IPS-18c (cell line): ENCODE results near the gene ACOT7.

Experiments used
- H3K4me3 ChIP-seq: 2 replicates; pipeline ENCODE4 v1.7.0; 2013; ENCODE audit warnings: low read depth, mild to moderate bottlenecking, low read length, moderate library complexity; ENCODE audit not compliant: insufficient read depth
- H3K9me3 ChIP-seq: one replicate; pipeline ENCODE4 v1.6.1; 2013; ENCODE audit warnings: mild to moderate bottlenecking, low read length, moderate library complexity; ENCODE audit not compliant: control insufficient read depth, insufficient read depth

ACOT7 gene

DNA sequence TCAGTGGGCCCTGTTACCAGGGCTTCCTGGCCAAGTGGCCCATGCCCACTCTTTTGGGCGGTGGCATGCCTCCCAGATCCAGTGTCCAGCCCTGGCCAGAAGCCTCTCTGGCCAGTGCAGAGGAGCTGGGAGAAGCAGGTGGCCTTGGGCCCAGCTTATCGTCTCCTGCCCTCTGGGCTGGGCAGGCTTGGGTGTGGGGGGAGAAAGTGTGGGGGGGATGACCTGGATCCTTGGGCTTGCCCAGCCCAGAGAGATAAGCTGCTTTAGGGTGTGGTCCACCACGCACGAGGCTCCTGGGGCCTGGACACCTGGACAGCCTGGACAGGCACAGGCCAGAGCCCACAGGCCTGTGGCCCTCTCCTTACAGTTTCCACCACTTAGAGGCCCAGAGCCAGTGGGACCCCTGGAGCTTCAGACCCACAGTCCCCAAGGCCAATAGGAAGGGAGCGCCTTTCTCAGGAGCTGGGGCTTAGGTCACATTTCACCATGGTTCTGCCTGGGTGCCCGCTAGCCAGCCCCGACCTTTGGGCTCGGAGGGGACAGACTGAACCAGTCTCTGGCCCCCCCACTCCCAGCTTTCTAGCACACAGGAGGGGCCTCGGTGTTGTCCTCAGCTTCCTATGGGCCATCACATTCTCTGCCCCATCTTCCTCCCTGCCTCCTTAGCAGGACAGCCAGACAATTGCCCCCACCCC is 32.9 kb upstream of the ACOT7 start:
- Histone ChIP-seq H3K4me3 (no peak overlapping the region), H3K9me3 (no peaks in the 10 kb centered on the region)

- Histone ChIP-seq H3K4me3 (no peak overlapping the region), H3K9me3 (no peaks in the 10 kb centered on the region)
These were observed 32.1 kb upstream of the ACOT7 start for GRCh38 chr1:6425658-6426057.

- Histone ChIP-seq H3K9me3 (no peaks in the 10 kb centered on the region), H3K4me3 (peak within 1 kb of the TSS; percentile 31)
These were observed 31.3 kb upstream of the ACOT7 start, which contains the start of gene ESPN for GRCh38 chr1:6424619-6425593. Gene ESPN (plus strand): TSS chr1:6424776. CDS start chr1:6424956, 180 bp downstream.

DNA sequence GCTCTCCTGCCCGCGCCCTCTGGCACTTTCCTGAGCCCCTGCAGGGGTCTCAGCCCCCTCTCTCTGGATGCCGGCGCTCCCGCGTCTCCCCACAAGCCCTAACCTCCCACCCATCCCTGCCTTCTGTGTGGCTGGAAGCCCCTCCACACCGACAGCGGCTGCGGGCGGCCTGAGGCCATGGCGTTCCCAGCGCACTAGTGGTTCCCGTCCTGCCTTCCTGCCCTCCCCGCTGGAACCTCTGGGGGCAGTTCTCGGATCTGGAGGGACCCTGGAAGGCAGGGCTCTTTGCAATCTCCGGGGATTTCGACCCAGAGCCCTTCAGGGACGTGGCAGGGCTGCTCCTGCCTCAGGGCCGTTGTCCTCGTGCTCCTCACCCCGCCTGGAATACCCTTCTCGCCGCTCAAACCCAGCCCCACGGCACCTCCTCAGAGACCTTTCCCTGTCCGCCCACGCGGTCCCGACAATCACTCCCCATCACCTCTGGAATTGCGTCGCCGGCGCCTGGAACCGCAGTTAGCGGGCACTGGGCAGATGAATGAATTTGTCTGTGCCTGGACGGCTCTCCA is 30.5 kb upstream of the ACOT7 start:
- Histone ChIP-seq H3K9me3 (no peaks in the 10 kb centered on the region), H3K4me3 (peak overlapping the region; percentile 31)

DNA sequence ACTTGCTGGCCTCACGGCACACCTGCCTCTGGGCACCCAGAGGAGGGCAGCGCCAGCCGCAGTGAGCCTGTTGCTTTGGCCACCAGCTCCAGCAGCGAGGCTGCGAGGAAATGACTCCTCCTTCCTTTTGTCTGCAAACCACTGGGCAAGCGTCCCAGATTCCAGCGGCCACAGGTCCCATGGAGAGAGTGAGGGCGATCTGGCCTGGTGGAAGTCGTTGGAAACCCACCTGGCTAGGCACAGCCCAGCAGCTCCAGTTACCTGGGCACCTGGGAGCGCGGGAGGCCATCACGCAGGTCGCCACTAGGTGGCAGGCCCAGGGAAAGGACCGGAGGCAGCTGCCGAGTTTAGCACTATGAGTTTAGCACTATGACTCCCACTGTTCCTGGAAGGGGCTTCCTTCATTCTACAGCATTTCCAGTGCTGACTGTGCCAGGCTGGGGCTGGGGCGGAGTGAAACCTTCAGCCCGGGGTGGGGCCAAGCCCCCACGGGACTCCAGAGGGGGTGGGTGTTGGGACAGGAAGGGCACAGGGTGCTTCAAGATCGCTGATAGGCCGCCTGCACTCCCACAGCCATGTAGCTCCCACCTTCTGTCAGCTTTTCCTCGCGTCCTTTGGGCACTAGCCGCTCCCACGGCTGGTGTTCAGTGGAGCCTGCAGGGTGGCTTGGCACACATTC is 29.9 kb upstream of the ACOT7 start:
- peak overlapping the region; percentile 31 for H3K4me3 ChIP-seq
- H3K9me3 ChIP-seq = no peaks in the 10 kb centered on the region

DNA sequence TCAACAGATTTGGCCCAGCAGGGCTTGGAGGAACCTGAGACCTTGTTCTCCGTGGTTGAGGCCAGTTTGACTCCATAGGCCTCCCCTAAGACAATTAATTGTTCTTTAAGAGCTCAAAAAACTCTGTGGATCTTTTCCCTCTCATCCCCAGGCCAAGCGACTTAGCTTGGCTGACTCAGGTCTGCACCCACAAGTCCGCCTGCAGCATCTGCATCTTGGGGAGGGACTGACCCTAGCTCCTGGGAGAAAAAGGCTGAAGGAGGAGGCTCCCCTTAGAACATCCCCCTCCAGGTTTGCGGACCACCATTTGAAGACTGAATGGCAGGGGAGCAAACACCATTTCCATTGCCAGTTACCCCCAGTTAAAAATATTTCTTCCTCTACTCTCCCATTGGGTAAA is 27.7 kb upstream of the ACOT7 start:
- H3K4me3 ChIP-seq = no peak overlapping the region
- H3K9me3 ChIP-seq = no peaks in the 10 kb centered on the region

- peak overlapping the region; percentile 59 for H3K4me3 ChIP-seq
- H3K9me3 ChIP-seq = no peaks in the 10 kb centered on the region
These were observed 27.0 kb upstream of the ACOT7 start for GRCh38 chr1:6420454-6421042.

- Histone ChIP-seq H3K9me3 (no peaks in the 10 kb centered on the region), H3K4me3 (peak within 1 kb of the TSS; percentile 59)
These were observed 26.4 kb upstream of the ACOT7 start, which contains the start of gene HES2 for GRCh38 chr1:6419804-6420453. Gene HES2 (minus strand): TSS chr1:6419919. CDS start chr1:6419820, 99 bp downstream.

DNA sequence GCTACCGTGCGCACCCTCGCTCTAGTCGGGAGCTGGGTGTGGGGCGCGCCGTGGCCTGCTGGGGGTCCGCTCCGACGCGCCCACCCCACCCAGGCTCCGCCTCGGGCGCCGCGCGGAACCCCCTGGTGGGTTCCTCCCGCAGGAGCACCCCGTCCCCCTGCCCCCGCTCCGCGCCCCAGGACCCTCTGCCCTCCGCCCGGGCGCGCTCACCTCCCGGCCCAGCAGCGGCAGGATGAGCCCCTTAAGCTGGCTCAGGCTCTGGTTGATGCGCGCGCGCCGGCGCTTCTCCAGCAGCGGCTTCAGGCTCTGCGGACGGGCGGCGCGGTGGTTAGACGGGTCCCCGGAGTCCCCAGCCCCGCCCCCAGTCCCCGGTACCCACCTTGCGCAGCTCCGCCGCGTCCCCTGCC is 25.8 kb upstream of the ACOT7 start:
- Histone ChIP-seq H3K4me3 (peak overlapping the region; percentile 59), H3K9me3 (no peaks in the 10 kb centered on the region)

DNA sequence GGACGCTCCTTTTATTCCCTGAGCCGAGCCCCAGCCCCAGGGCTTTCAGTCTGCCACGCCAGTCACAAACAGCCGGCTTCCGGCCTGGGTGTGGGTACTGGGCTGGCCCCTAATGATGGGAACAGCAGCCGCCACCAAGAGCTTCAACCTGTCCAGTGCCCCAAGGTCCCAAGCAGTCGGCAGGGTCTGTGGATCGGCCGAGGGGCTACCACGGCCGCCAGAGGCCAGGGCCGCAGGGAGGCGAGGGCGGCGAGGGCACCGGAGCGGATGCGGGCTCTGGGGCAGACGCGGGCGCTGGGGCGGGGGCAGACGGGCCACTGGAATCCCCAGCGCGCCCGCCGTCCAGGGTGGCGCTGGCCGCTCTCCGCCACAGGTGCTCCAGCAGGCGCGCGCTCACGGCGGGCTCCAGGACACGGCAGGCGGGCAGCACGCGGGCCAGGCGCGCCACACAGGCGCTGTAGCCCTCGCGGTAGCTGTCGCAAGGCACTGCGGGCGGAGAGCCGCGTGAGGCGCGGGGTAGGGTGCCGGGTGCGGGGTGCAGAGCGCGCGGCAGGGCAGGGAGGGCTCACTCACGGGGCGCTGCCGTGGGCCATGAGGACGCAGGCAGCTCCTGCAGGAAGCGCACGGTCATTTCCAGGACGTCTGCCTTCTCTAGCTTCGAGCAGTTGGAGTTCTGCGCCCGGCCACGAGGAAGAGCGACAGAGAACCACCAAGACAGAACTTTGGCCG is 25.3 kb upstream of the ACOT7 start:
- H3K9me3 ChIP-seq = no peaks in the 10 kb centered on the region
- H3K4me3 ChIP-seq = peak overlapping the region; percentile 59

DNA sequence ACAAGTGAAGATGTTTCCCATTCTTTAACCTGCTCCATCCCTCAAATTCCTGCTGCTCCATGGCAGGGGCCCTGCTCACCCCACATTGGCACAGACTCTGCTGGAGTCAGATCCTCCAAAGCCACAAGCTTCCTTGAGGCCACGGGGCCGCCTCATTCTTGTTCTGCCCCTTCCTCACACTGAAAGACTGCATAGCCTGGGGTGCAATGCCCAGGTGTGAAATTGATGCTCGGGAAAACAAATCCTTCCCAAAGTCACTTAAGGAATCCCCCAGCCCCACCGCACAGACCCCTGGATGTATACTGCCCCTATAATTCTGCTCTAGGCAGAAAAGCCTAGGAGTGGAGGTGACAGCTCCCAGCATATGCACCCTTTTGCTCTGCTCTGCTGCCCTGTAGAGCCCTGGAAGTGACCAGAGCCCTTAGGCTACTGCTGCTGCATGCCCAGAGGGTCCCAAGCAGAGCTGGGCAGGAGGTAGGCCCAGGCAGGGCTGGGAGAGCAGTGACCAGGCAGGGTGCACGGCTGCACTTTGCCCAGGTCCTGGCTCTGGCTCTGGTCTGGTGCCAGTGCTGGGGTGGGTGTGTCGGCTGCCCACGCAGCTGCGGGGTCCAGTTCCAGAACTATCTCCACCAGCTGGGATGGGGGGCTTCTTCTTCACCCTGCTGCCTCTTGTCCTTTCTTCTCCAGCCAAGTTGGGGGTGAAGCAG is 24.5 kb upstream of the ACOT7 start:
- no peak overlapping the region for H3K4me3 ChIP-seq
- H3K9me3 ChIP-seq = no peaks in the 10 kb centered on the region

GRCh38 chr1:6416906-6417305 is 23.3 kb upstream of the ACOT7 start:
- H3K9me3 ChIP-seq = no peaks in the 10 kb centered on the region
- no peak overlapping the region for H3K4me3 ChIP-seq

DNA sequence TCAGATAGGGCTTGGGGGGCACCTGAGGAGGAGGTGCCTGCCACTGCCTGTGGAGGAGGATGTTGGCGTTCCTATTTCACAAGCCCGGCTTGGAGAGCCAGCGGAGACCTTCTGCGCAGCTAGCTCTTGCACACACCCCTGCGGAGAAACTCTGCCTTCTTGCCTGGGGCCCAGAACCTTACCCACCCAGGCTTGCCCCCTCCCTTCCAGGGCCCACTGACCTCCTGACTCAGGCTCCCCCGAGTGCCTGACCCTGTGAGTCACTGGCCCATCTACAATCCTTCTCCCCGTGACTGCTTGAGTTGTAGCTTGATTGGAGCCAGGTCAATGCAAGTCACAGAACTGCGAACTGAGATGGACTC is 22.7 kb upstream of the ACOT7 start:
- Histone ChIP-seq H3K9me3 (no peaks in the 10 kb centered on the region), H3K4me3 (no peak overlapping the region)

DNA sequence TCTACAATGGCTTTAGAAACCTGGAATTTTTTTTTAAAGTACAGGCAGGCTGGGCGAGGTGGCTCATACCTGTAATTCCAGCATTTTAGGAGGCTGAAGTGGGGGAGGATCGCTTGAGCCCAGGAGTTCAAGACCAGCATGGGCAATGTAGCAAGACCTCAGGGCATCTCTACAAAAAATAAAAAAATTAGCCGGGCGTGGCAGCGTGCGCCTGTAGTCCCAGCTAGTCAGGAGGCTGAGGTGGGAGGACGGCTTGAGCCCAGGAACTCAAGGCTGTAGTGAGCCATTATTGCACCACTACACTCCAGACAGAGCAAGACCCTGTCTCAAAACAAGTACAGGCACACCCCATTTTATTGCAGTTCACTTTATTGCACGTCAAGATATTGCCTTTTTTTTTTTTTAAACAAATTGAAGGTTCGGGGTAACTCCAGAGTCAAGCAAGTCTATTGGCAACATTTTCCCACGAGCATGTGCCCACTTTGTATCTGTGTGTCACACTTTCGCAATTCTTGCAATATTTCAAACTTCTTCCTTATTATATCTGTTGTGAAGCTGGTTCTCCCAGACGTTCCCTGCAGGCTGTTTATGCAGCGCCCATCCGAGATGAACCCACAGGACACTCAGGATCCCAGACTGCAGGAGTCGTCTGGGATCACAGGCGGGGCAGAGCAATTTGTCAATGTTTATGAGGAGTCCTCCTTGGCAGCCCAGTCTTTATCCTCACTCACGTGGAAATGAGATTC is 21.5 kb upstream of the ACOT7 start:
- H3K4me3 ChIP-seq = peak overlapping the region; percentile 20; the same call in 1 of the 2 replicates

DNA sequence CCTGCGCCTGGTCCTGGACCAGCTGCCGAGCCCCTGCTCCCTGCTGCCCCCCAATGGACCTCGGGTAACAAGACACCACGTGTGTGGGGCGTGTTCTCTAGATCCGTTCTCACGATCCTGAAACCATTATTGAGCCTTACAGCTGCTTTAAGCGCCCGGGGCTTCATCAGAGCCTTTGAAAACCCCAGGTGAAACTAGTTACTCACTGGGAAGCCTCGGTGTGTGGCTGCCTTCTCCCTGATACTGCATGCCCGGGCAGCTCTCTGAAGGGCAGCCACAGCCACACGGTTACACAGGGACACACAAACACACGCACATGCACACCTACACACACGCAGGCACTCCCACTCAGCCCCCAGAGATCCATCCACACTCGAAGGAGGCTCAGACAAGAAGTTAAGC is 20.9 kb upstream of the ACOT7 start:
- Histone ChIP-seq H3K9me3 (no peaks in the 10 kb centered on the region), H3K4me3 (peak overlapping the region; percentile 20; the same call in 1 of the 2 replicates)

More for the DNA sequence above, 21.5 kb upstream of the ACOT7 start:
- no peaks in the 10 kb centered on the region for H3K9me3 ChIP-seq
